ENCODE results near the gene KIF14.

DNA sequence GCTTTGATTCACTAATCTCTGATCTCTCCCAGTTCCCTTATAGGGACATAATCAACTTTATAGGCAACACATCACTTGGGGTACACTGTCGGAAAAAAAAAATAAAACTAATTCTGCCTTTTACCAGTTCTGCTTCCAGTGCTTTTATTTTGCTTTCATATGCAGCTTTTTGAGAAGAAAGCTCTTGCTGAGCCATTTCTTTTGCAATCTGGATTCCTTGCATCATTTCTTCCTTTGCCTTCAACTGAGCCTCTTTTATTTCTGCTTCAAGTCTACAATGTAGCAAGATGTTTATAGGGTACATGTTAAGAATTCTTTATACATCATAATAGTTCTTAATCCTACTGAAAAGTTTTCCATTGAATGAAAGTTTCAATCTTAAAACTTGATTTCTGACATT lies 30.6 kb downstream of the KIF14 start:
- TF ChIP-seq NANOG (IDR thresholded peaks at IDR 0.05; ENCODE audit: insufficient read depth, low read depth, low read length, poor library complexity, severe bottlenecking) (no peak), CEBPB (IDR thresholded peaks at IDR 0.05; ENCODE audit: low read depth, low read length) (no peak), POLR2AphosphoS5 (IDR thresholded peaks at IDR 0.05; ENCODE audit: low read depth, low read length) (no peak), CTCF (IDR thresholded peaks at IDR 0.05; ENCODE audit: control extremely low read depth in 1 of 3, insufficient read depth in 1 of 3, low read depth in 1 of 3, low read length in 3 of 3) (no peak), USF2 (IDR thresholded peaks at IDR 0.05; ENCODE audit: low read length) (no peak), POLR2A (IDR thresholded peaks at IDR 0.05; ENCODE audit: control extremely low read depth in 1 of 2, low read depth in 2 of 2, low read length in 2 of 2) (no peak), RFX5 (IDR thresholded peaks at IDR 0.05; ENCODE audit: borderline replicate concordance, low read depth, low read length) (no peak), CHD2 (IDR thresholded peaks at IDR 0.05; ENCODE audit: low read length) (no peak), EP300 (IDR thresholded peaks at IDR 0.05; ENCODE audit: borderline replicate concordance in 1 of 2, low read depth in 2 of 2, low read length in 2 of 2) (no peak), CBX5 (IDR thresholded peaks at IDR 0.05; ENCODE audit: low read depth, low read length) (no peak)
- TF ChIP-seq, protein P1, sequence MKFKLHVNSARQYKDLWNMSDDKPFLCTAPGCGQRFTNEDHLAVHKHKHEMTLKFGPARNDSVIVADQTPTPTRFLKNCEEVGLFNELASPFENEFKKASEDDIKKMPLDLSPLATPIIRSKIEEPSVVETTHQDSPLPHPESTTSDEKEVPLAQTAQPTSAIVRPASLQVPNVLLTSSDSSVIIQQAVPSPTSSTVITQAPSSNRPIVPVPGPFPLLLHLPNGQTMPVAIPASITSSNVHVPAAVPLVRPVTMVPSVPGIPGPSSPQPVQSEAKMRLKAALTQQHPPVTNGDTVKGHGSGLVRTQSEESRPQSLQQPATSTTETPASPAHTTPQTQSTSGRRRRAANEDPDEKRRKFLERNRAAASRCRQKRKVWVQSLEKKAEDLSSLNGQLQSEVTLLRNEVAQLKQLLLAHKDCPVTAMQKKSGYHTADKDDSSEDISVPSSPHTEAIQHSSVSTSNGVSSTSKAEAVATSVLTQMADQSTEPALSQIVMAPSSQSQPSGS (IDR thresholded peaks at IDR 0.05; ENCODE audit: low read length): no peak

All from H1 (cell line).